ENCODE measurements around the gene CD7. TPM values are rescaled to one million over a fixed set of nuclear protein-coding genes. Genes with fewer than 3 reads are reported as not detected.

Gene CD7
- polyA plus RNA-seq, 1 of the 3 experiments (the other 2 are of a cell fraction) = 0.07 TPM

DNA sequence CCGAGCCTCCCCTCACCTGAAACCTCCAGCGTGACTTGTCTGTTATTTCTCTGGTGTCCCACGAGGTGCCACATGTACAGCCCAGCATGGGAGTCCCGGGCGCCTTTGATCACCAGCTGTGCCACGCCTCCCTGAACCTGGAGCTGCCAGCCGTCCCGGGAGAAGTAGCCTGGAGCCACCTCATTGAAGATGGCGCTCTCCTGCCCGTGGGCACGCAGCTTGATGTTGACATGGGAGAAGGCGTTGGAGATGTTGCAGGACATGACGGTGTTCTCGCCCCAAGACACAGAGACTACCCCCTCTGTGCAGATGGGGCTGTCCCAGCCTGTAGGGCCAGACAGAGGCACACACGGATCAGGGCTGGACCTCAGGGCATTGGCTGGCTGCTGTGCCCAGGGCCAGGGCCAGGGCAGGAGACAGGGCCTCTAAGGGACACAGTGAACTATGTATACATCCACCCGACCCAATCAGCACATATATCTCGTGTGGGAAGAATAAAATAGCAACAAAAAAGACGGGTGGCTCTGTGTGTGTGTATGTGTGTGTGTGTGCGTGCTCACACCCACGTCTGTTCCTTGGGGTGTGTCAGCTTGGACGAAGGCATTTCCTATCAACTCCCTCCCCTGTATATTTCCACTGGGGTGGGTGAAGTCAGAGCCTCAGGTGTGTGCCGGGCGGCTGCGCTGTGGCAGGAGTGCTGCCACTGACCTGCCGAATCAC lies 7.3 kb upstream of the CD7 start:
- H3K4me3 ChIP-seq (ENCODE audit: low read depth in 2 of 2, low read length in 1 of 2) = no peak overlapping the region
- no peaks in the 10 kb centered on the region for H3K79me2 ChIP-seq (ENCODE audit: insufficient read depth)
- no peak overlapping the region for H3K27ac ChIP-seq (ENCODE audit: low read depth in 2 of 2, low read length in 1 of 2)
- H3F3A ChIP-seq (replicated peaks; ENCODE audit: insufficient read depth) = peaks cover 3% of the 10 kb centered on the region
- H3K9me3 ChIP-seq = no peaks in the 10 kb centered on the region
- TF ChIP-seq EP300 (IDR thresholded peaks at IDR 0.05; ENCODE audit: borderline replicate concordance in 1 of 2, low read depth in 1 of 2, low read length in 1 of 2) (no peak), JUND (IDR thresholded peaks at IDR 0.05) (no peak), FOXJ3 (CRISPR knock-in tag; IDR thresholded peaks at IDR 0.05) (no peak), POLR2AphosphoS5 (IDR thresholded peaks at IDR 0.05; ENCODE audit: low read depth, low read length) (no peak), MXI1 (IDR thresholded peaks at IDR 0.05; ENCODE audit: low read depth, low read length) (no peak)
- H2AFZ ChIP-seq (ENCODE audit: low read depth) = no peak overlapping the region
- H3K36me3 ChIP-seq (replicated peaks in 1 of 2; ENCODE audit: control insufficient read depth in 1 of 2, insufficient read depth in 2 of 2, low read length in 1 of 2) = no peaks in the 10 kb centered on the region
- H4K20me1 ChIP-seq (ENCODE audit: insufficient read depth) = no peaks in the 10 kb centered on the region
- no peak overlapping the region for H3K9ac ChIP-seq
- no peaks in the 10 kb centered on the region for H3K9me2 ChIP-seq
- peaks cover 5 to 21% of the 10 kb centered on the region in 2 experiments; a peak in 3 of 4 replicates for H3K4me1 ChIP-seq (ENCODE audit: control insufficient read depth in 1 of 2, insufficient read depth in 2 of 2, low read depth in 1 of 2, low read length in 1 of 2)
- peaks cover 17% of the 10 kb centered on the region; the same call in 1 of the 2 replicates for H3K27me3 ChIP-seq (ENCODE audit: insufficient read depth)
- DNase-seq = no peak
- CTCF ChIA-PET = interaction anchor here (1.1 to 9.9 kb wide), 7 partner anchors 9 to 317 kb away, joined by 3 to 184 read pairs (median 4); partner anchors contain the start of gene SECTM1
- 74% methylated on average over 25 of the region's 25 CpGs for WGBS (ENCODE audit: low lambda C conversion rate)
- H3K4me2 ChIP-seq = no peak overlapping the region
- POLR2A ChIA-PET = no interaction called here

DNA sequence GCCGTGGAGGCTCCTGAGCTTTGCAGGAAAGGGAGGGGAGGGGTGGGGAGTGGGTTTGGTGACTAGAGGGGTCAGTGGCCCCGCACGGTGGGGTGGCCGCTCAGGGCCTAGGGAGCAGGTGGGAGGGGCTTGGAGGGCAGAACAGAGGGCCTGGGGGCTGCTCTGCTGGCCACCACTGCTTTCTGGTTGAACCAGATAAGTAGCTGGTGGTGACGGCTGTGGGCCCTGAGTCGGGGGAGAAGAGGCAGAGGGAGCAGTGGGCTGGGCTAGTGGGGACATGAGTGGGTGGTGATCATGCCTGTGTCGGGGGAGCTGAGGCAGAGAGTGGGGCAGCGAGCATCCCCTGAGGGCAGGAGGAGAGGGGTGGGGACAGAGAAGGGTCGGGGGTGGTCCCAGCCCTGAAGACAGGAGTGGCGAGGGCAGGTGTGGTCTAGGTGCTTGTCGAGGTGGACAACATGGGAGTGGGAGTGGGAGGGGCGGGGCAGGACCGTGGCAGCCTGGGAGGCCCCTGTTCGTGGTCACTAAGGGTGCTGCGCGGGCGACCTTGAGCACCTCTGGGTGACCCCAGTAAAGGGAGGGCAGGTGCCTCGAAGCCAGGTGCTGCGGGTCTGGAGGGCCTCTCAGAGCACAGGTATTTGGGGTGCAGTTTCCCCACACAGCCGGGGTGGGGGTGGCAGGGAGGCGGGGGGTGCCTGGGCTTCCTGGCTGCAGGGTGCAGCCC lies 6.3 kb upstream of the CD7 start:
- Histone ChIP-seq H4K20me1 (ENCODE audit: insufficient read depth) (no peaks in the 10 kb centered on the region), H3K9ac (no peak overlapping the region), H3K4me3 (ENCODE audit: low read depth in 2 of 2, low read length in 1 of 2) (no peak overlapping the region), H3K27ac (ENCODE audit: low read depth in 2 of 2, low read length in 1 of 2) (no peak overlapping the region), H3F3A (replicated peaks; ENCODE audit: insufficient read depth) (peaks cover 14% of the 10 kb centered on the region), H3K79me2 (ENCODE audit: insufficient read depth) (no peaks in the 10 kb centered on the region), H3K9me2 (no peaks in the 10 kb centered on the region), H3K36me3 (replicated peaks in 1 of 2; ENCODE audit: control insufficient read depth in 1 of 2, insufficient read depth in 2 of 2, low read length in 1 of 2) (no peaks in the 10 kb centered on the region), H3K9me3 (no peaks in the 10 kb centered on the region), H3K4me2 (no peak overlapping the region), H3K4me1 (ENCODE audit: control insufficient read depth in 1 of 2, insufficient read depth in 2 of 2, low read depth in 1 of 2, low read length in 1 of 2) (peaks cover 5 to 14% of the 10 kb centered on the region in 2 experiments; a peak in 3 of 4 replicates), H3K27me3 (ENCODE audit: insufficient read depth) (peaks cover 17% of the 10 kb centered on the region; the same call in 1 of the 2 replicates), H2AFZ (ENCODE audit: low read depth) (no peak overlapping the region)
- ChIA-PET POLR2A (no interaction called here), CTCF (interaction anchor here (0.6 to 9.9 kb wide), 16 partner anchors 9 to 318 kb away, joined by 3 to 184 read pairs (median 3); partner anchors contain the start of genes SECTM1 and SLC16A3)
- no peak for DNase-seq
- 39% methylated on average over 14 of the region's 21 CpGs for WGBS (ENCODE audit: low lambda C conversion rate)
- TF ChIP-seq, protein P1, sequence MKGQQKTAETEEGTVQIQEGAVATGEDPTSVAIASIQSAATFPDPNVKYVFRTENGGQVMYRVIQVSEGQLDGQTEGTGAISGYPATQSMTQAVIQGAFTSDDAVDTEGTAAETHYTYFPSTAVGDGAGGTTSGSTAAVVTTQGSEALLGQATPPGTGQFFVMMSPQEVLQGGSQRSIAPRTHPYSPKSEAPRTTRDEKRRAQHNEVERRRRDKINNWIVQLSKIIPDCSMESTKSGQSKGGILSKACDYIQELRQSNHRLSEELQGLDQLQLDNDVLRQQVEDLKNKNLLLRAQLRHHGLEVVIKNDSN (IDR thresholded peaks at IDR 0.05; ENCODE audit: borderline replicate concordance, low read depth) = no peak
- TF ChIP-seq, protein P2, sequence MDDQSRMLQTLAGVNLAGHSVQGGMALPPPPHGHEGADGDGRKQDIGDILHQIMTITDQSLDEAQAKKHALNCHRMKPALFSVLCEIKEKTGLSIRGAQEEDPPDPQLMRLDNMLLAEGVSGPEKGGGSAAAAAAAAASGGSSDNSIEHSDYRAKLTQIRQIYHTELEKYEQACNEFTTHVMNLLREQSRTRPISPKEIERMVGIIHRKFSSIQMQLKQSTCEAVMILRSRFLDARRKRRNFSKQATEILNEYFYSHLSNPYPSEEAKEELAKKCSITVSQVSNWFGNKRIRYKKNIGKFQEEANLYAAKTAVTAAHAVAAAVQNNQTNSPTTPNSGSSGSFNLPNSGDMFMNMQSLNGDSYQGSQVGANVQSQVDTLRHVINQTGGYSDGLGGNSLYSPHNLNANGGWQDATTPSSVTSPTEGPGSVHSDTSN (IDR thresholded peaks at IDR 0.05) = no peak
- TF ChIP-seq POLR2AphosphoS5 (IDR thresholded peaks at IDR 0.05; ENCODE audit: low read depth, low read length) (no peak), SIN3A (IDR thresholded peaks at IDR 0.05; ENCODE audit: borderline replicate concordance, low read depth, low read length) (no peak), TAF1 (IDR thresholded peaks at IDR 0.05; ENCODE audit: borderline replicate concordance, low read depth, low read length) (no peak), FOXJ3 (CRISPR knock-in tag; IDR thresholded peaks at IDR 0.05) (no peak), MEF2A (IDR thresholded peaks at IDR 0.05; ENCODE audit: borderline replicate concordance, low read depth) (no peak), REST (IDR thresholded peaks at IDR 0.05; ENCODE audit: low read depth, low read length) (no peak), TEAD4 (IDR thresholded peaks at IDR 0.05; ENCODE audit: borderline replicate concordance, insufficient read depth) (no peak), USF2 (IDR thresholded peaks at IDR 0.05; ENCODE audit: borderline replicate concordance, low read depth, low read length) (no peak), YY1 (IDR thresholded peaks at IDR 0.05; ENCODE audit: low read depth) (no peak), NRF1 (IDR thresholded peaks at IDR 0.05; ENCODE audit: low read depth, low read length) (no peak)
- TF ChIP-seq, protein P3, sequence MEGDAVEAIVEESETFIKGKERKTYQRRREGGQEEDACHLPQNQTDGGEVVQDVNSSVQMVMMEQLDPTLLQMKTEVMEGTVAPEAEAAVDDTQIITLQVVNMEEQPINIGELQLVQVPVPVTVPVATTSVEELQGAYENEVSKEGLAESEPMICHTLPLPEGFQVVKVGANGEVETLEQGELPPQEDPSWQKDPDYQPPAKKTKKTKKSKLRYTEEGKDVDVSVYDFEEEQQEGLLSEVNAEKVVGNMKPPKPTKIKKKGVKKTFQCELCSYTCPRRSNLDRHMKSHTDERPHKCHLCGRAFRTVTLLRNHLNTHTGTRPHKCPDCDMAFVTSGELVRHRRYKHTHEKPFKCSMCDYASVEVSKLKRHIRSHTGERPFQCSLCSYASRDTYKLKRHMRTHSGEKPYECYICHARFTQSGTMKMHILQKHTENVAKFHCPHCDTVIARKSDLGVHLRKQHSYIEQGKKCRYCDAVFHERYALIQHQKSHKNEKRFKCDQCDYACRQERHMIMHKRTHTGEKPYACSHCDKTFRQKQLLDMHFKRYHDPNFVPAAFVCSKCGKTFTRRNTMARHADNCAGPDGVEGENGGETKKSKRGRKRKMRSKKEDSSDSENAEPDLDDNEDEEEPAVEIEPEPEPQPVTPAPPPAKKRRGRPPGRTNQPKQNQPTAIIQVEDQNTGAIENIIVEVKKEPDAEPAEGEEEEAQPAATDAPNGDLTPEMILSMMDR (IDR thresholded peaks at IDR 0.05) = no peak

Measured in SK-N-SH (cell line).